ENCODE data around the gene RTP5. TPM values are rescaled to one million over a fixed set of nuclear protein-coding genes. Genes with fewer than 3 reads are reported as not detected.

Gene RTP5
- total and polyA plus RNA-seq, 3 experiments from 2014 or later: 0.11 to 0.23 (median 0.18) TPM

GRCh38 chr2:241877989-241878970 lies 8.8 kb downstream of the RTP5 start:
- Histone ChIP-seq H3K4me3 (ENCODE audit: low read length) (no peak overlapping the region), H3K9me3 (ENCODE audit: low read length) (no peaks in the 10 kb centered on the region), H3K4me1 (ENCODE audit: insufficient read depth, low read length) (peaks cover 25% of the 10 kb centered on the region), H3K36me3 (ENCODE audit: insufficient read depth, low read length) (no peaks in the 10 kb centered on the region), H3K27ac (ENCODE audit: low read depth, low read length) (no peak overlapping the region), H3K27me3 (ENCODE audit: insufficient read depth, low read length, poor library complexity, severe bottlenecking) (no peaks in the 10 kb centered on the region)
- ChIA-PET POLR2A (interaction anchor here (0.7 to 1.6 kb wide), 4 partner anchors 10 to 176 kb away, joined by 3 to 4 read pairs (median 3); partner anchors contain the start of gene ING5), CTCF (interaction anchor here (0.7 to 3.1 kb wide), 23 partner anchors 8 to 1027 kb away, joined by 3 to 35 read pairs (median 4); partner anchors contain the start of genes D2HGDH, DTYMK, ING5 and PDCD1)
- H3K27me3 Mint-ChIP-seq: peaks cover 0 to 6% of the 10 kb centered on the region in 2 donors
- peaks cover 0 to 7% (median 0%) of the 10 kb centered on the region in 3 donors for H3K36me3 Mint-ChIP-seq
- H3K4me3 Mint-ChIP-seq: no peak overlapping the region
- H3K9me3 Mint-ChIP-seq: peaks cover 0 to 5% (median 3%) of the 10 kb centered on the region in 5 donors
- H3K4me1 Mint-ChIP-seq: peaks cover 27 to 49% (median 28%) of the 10 kb centered on the region in 3 donors
- peak; percentile 67 to 83 (median 71) for DNase-seq
- H3K27ac Mint-ChIP-seq: peak overlapping the region in 2 of 8 donors; percentile 63 to 93

GRCh38 chr2:241879326-241879725 lies 9.8 kb downstream of the RTP5 start:
- H3K4me3 ChIP-seq (ENCODE audit: low read length): no peak overlapping the region
- peaks cover 0 to 9% (median 1%) of the 10 kb centered on the region in 3 donors for H3K36me3 Mint-ChIP-seq
- no peaks in the 10 kb centered on the region for H3K27me3 ChIP-seq (ENCODE audit: insufficient read depth, low read length, poor library complexity, severe bottlenecking)
- H3K27ac Mint-ChIP-seq: peak overlapping the region in 3 of 8 donors; percentile 22 to 93 (median 47)
- peaks cover 24 to 45% (median 30%) of the 10 kb centered on the region in 3 donors for H3K4me1 Mint-ChIP-seq
- no peak overlapping the region for H3K27ac ChIP-seq (ENCODE audit: low read depth, low read length)
- H3K36me3 ChIP-seq (ENCODE audit: insufficient read depth, low read length): no peaks in the 10 kb centered on the region
- H3K27me3 Mint-ChIP-seq: peaks cover 0 to 6% of the 10 kb centered on the region in 2 donors
- no peak for DNase-seq
- H3K4me1 ChIP-seq (ENCODE audit: insufficient read depth, low read length): peaks cover 27% of the 10 kb centered on the region
- H3K4me3 Mint-ChIP-seq: no peak overlapping the region
- ChIA-PET CTCF (interaction anchor here (0.7 to 3.1 kb wide), 17 partner anchors 12 to 1028 kb away, joined by 3 to 35 read pairs (median 7); partner anchors contain the start of genes D2HGDH, DTYMK, ING5 and RTP5), POLR2A (interaction anchor here (0.6 to 1.6 kb wide), 3 partner anchors 35 to 146 kb away, joined by 3 to 4 read pairs (median 3); no protein-coding TSS in a partner anchor)
- no peaks in the 10 kb centered on the region for H3K9me3 ChIP-seq (ENCODE audit: low read length)
- peaks cover 0 to 5% (median 3%) of the 10 kb centered on the region in 5 donors for H3K9me3 Mint-ChIP-seq

- Mint-ChIP-seq H3K4me1 (peaks cover 25 to 44% (median 32%) of the 10 kb centered on the region in 3 donors), H3K9me3 (peaks cover 0 to 5% (median 3%) of the 10 kb centered on the region in 5 donors), H3K4me3 (peak overlapping the region; percentile 86 to 96 (median 93)), H3K27me3 (peaks cover 0 to 6% of the 10 kb centered on the region in 2 donors), H3K36me3 (peaks cover 0 to 17% (median 4%) of the 10 kb centered on the region in 3 donors), H3K27ac (peak overlapping the region; percentile 93 to 98 (median 96))
- no peak for DNase-seq
- H3K4me1 ChIP-seq (ENCODE audit: insufficient read depth, low read length): peaks cover 27% of the 10 kb centered on the region
- peak overlapping the region; percentile 76 for H3K4me3 ChIP-seq (ENCODE audit: low read length)
- H3K9me3 ChIP-seq (ENCODE audit: low read length): no peaks in the 10 kb centered on the region
- ChIA-PET POLR2A (interaction anchor here (0.7 to 1.6 kb wide), 4 partner anchors 12 to 179 kb away, joined by 3 to 6 read pairs (median 5); partner anchors contain the start of gene ING5), CTCF (interaction anchor here (1.0 to 2.3 kb wide), 4 partner anchors 12 to 156 kb away, joined by 3 to 18 read pairs (median 8); partner anchors contain the start of gene D2HGDH)
- no peaks in the 10 kb centered on the region for H3K27me3 ChIP-seq (ENCODE audit: insufficient read depth, low read length, poor library complexity, severe bottlenecking)
- no peaks in the 10 kb centered on the region for H3K36me3 ChIP-seq (ENCODE audit: insufficient read depth, low read length)
- peak overlapping the region; percentile 71 for H3K27ac ChIP-seq (ENCODE audit: low read depth, low read length)
Measured at GRCh38 chr2:241880311-241881073, 11.0 kb downstream of the RTP5 start.

- Histone ChIP-seq H3K27ac (ENCODE audit: low read depth, low read length) (peak overlapping the region; percentile 49), H3K4me1 (ENCODE audit: insufficient read depth, low read length) (peaks cover 27% of the 10 kb centered on the region), H3K4me3 (ENCODE audit: low read length) (peak overlapping the region; percentile 74), H3K27me3 (ENCODE audit: insufficient read depth, low read length, poor library complexity, severe bottlenecking) (no peaks in the 10 kb centered on the region), H3K9me3 (ENCODE audit: low read length) (no peaks in the 10 kb centered on the region), H3K36me3 (ENCODE audit: insufficient read depth, low read length) (no peaks in the 10 kb centered on the region)
- POLR2A ChIA-PET: no interaction called here
- Mint-ChIP-seq H3K36me3 (peaks cover 0 to 33% (median 4%) of the 10 kb centered on the region in 3 donors), H3K27ac (peak overlapping the region; percentile 81 to 98 (median 96)), H3K9me3 (peaks cover 0 to 5% (median 3%) of the 10 kb centered on the region in 5 donors), H3K27me3 (peaks cover 0 to 6% of the 10 kb centered on the region in 2 donors), H3K4me3 (peak overlapping the region; percentile 86 to 96 (median 93)), H3K4me1 (peaks cover 28 to 57% (median 29%) of the 10 kb centered on the region in 3 donors)
- CTCF ChIA-PET: no interaction called here
- peak in 1 of 5 donors; percentile 52 for DNase-seq
Measured at GRCh38 chr2:241882091-241882625, 12.6 kb downstream of the RTP5 start.

GRCh38 chr2:241884951-241885290 lies 15.4 kb downstream of the RTP5 start:
- Mint-ChIP-seq H3K4me1 (peaks cover 48 to 70% (median 49%) of the 10 kb centered on the region in 3 donors), H3K27me3 (peaks cover 0 to 6% of the 10 kb centered on the region in 2 donors), H3K9me3 (peaks cover 0 to 5% (median 3%) of the 10 kb centered on the region in 5 donors), H3K36me3 (peaks cover 0 to 46% (median 8%) of the 10 kb centered on the region in 3 donors), H3K4me3 (peak overlapping the region in 1 of 7 donors; percentile 27), H3K27ac (no peak overlapping the region)
- Histone ChIP-seq H3K27me3 (ENCODE audit: insufficient read depth, low read length, poor library complexity, severe bottlenecking) (no peaks in the 10 kb centered on the region), H3K4me1 (ENCODE audit: insufficient read depth, low read length) (peaks cover 30% of the 10 kb centered on the region), H3K27ac (ENCODE audit: low read depth, low read length) (no peak overlapping the region), H3K4me3 (ENCODE audit: low read length) (no peak overlapping the region), H3K36me3 (ENCODE audit: insufficient read depth, low read length) (no peaks in the 10 kb centered on the region), H3K9me3 (ENCODE audit: low read length) (no peaks in the 10 kb centered on the region)
- POLR2A ChIA-PET: no interaction called here
- CTCF ChIA-PET: interaction anchor here (0.6 to 0.7 kb wide), 2 partner anchors 151 to 762 kb away, joined by 3 read pairs; partner anchors contain the start of gene D2HGDH
- no peak for DNase-seq

GRCh38 chr2:241885291-241885945 lies 15.9 kb downstream of the RTP5 start:
- no peaks in the 10 kb centered on the region for H3K27me3 ChIP-seq (ENCODE audit: insufficient read depth, low read length, poor library complexity, severe bottlenecking)
- ChIA-PET POLR2A (no interaction called here), CTCF (interaction anchor here (0.7 kb wide), 1 partner anchor 151 kb away, joined by 3 read pairs; the partner anchor contains the start of gene D2HGDH)

More at GRCh38 chr2:241885291-241885945, 15.9 kb downstream of the RTP5 start:
- H3K4me3 Mint-ChIP-seq: no peak overlapping the region
- no peak overlapping the region for H3K4me3 ChIP-seq (ENCODE audit: low read length)
- DNase-seq: peak in 1 of 5 donors; percentile 46
- peaks cover 0 to 6% of the 10 kb centered on the region in 2 donors for H3K27me3 Mint-ChIP-seq
- H3K9me3 Mint-ChIP-seq: peaks cover 0 to 5% (median 3%) of the 10 kb centered on the region in 5 donors
- H3K9me3 ChIP-seq (ENCODE audit: low read length): no peaks in the 10 kb centered on the region
- no peaks in the 10 kb centered on the region for H3K36me3 ChIP-seq (ENCODE audit: insufficient read depth, low read length)
- peaks cover 48 to 75% (median 49%) of the 10 kb centered on the region in 3 donors for H3K4me1 Mint-ChIP-seq
- H3K27ac Mint-ChIP-seq: no peak overlapping the region
- peaks cover 28% of the 10 kb centered on the region for H3K4me1 ChIP-seq (ENCODE audit: insufficient read depth, low read length)
- no peak overlapping the region for H3K27ac ChIP-seq (ENCODE audit: low read depth, low read length)
- peaks cover 0 to 51% (median 10%) of the 10 kb centered on the region in 3 donors for H3K36me3 Mint-ChIP-seq

All from CD8-positive, alpha-beta memory T cell (primary cell).